Stimulated activated CD4-positive, alpha-beta T cell treated with anti-CD3 and anti-CD28 coated beads, Interleukin-4, amount 100 ng/mL, for 1 hour (primary cell): Measurements from ENCODE around the gene SIMC1.

Experiments
- DNase-seq: peaks from one replicate; pipeline ENCODE4 v3.0.0-alpha.2; 2020

Gene SIMC1

DNA sequence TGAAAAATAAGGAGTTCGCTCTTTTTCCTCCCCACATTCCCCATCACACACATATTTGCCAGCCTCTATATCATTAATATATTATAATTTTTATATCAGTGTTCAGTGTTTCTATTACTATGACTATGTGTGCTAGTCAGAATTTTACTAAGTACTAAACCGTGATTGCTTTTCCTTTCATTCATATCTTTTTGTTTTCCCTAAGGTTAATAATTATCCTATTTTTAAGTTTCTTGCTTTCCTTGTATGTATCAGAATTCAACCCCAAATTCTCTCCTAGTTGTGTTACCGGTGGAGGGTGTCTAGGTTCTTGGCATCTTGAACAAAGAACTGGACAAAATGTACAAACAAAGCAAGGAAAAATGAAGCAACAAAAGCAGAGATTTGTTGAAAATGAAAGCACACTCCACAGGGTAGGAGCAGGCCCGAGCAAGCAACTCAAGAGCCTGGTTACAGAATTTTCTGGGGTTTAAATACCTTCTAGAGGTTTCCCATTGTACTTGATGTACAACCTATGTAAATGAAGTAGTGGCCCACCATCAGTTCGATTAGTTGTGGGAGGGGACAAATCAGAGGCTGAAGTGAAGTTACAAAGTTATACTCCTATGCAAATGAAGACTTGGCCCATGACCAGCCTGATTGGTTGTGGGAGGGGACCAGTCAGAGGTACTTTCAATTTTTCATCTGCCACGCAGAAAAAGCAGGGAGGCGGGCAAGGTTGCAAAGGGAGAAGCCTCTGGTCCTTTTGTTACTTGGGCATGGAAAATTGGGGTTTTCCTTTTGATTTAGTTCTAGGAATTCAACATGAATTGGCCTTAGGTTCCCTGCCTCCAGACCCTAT is 79.5 kb downstream of the SIMC1 start:
- DNase-seq, result no peak

GRCh38 chr5:176319827-176320554 is 81.8 kb downstream of the SIMC1 start:
- DNase-seq, result no peak

DNA sequence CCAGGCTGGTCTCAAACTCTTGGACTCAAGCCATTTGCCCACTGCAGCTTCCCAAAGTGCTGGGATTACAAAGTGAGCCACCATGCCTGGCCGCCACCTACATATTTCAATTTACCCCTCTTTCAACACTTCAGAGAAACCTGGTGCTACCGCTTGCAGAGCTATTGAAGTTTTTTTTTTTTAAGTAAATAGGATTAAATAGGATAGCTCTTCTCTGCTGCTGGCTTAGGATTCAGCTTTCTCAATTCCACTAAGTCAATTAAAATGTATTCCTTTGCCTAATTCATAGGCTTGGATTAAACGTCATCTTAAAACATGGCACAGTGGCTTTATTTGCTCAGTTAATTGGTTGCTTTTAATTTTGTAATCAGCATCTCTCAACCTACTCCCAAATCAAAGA is 82.4 kb downstream of the SIMC1 start:
- no peak for DNase-seq

- no peak for DNase-seq
Measured at GRCh38 chr5:176334031-176334770, 96.0 kb downstream of the SIMC1 start.

- no peak for DNase-seq
Measured at GRCh38 chr5:176337913-176338312, 99.7 kb downstream of the SIMC1 start.

DNA sequence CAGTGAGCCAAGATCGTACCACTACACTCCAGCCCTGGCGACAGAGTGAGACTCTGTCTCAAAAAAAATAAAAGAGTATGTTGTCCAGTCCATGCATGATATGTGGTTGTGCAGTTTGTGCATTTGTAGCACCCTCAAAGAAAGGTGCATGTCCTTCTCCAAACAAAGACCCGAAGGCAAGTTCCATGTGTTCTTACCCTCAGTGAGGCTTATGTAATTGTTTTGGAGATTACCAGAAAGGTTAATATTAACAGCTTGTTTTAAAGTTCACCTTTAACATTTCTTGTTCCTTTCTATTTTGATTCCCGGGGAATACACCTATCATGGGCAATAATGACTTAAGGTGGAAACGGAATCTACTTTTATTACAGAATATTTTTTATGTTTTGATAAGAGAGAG is 101.1 kb downstream of the SIMC1 start:
- DNase-seq, result no peak

- DNase-seq, result no peak
Measured at GRCh38 chr5:176341325-176342157, 103.3 kb downstream of the SIMC1 start.

DNA sequence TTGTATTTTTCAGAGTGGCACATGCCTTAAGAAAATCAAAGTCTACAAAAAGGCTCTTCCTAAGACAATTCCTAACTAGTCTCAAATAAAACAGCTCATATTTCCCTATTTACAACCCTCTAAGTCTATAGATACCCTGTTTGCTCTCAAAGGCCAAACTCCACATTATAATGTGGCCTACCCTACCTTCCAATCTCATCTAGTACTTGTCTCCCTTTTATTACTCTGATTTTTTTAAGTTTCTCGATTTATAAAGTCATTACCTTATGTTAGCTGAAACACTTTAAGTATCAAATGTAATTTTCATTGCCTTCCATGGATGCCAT is 103.9 kb downstream of the SIMC1 start:
- DNase-seq, result no peak

GRCh38 chr5:176342766-176343458 is 104.7 kb downstream of the SIMC1 start:
- no peak for DNase-seq

DNA sequence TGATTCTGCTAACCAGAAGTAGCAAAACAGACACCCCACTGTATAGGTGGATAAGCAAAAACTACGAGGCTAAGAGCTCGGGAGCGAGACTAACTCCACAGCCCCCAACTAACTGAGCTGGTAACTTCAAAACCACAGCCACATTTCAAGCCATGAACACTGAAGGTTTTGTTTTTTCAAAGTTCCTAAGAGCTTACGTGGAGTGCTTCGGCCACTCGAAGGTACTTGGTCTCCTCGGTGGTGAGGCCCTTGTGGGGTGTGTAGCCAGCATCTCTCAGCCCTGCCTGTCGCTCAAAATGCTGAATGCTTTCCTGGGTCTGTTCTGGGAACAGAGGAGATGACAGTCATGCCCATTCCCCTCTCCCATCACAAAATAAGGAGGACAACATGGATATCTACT is 112.2 kb downstream of the SIMC1 start:
- no peak for DNase-seq

GRCh38 chr5:176352116-176352878 is 114.1 kb downstream of the SIMC1 start:
- no peak for DNase-seq

- no peak for DNase-seq
Measured at GRCh38 chr5:176353533-176353932, 115.3 kb downstream of the SIMC1 start.

DNA sequence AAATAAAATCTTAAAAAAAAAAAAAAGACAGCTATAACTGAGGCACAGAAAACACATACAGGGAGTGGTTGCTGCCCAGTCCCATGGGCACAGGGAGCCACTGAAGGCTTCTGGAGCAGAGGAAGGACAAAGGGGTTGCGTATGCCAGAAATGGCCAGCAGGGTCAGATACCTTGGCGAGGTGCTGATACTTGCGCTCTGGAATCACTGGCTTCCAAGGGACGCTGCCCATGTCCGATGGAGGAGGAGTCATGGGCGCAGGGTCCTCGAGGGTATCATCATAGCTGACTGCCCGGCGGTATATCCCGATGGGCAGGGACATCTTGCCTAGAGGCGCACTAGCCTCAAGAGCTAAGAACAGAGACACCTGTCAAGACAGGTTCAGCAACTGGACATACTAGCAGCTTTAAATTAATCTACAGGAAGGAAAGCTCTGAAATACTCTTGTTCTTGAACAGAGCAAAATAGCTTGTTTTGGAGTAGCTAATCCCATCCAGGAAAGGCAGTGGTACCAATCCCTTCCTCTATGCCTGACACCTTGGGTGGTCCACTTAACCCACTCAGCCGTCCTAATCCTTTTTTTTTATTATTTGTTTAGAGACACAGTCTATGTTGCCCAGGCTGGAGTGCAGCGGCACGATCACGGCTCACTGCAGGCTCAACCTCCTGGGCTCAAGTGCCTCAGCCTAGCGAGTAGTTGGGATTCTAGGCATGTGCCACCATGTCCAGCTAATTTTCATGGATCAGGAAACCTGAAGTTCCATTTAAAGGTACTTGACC is 117.4 kb downstream of the SIMC1 start:
- no peak for DNase-seq

GRCh38 chr5:176356179-176356566 is 117.9 kb downstream of the SIMC1 start:
- no peak for DNase-seq

GRCh38 chr5:176359658-176360057 is 121.4 kb downstream of the SIMC1 start:
- no peak for DNase-seq

GRCh38 chr5:176360894-176361436 is 122.7 kb downstream of the SIMC1 start:
- peak; percentile 18 for DNase-seq

DNA sequence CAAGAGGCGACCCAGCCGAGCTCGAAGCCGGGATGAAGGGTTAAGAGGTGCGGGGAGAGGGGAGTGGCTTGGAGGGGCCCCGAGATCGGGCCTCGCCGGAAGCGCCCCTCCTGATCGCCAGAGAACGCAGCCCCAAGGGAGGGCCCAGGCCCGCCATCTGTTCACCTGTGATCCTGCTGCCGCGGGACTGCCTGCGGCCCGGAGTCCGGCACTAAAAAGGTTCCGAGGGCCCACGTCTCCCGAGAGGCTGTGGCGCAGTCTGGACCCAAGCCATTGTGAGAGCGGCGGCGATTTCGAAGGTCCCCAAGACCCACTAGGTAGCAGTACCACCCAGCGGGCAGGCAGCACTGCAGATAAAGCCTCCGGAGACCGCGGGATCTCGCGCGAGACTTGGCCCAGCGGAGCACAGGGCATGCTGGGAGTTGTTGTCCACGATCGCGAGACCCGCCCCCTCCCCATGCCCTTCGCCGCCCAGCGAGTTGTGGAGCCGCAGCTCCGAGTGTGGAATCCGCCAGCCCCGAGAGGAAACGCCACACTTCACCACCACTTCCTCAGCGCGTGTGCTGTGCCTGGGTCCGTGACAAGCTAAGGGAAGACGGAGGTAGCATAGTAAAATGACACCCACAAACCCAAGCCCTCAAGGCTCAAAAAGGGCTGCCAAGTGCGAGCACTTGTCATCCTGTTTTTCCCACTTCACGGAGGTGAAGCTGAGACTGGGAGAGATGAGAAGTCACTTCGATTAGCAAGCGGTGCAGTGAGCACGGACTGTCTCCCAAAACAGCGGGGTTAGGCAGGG is 123.4 kb downstream of the SIMC1 start, which contains the start of gene KIAA1191:
TSS of gene KIAA1191 (minus strand) at position 328 of the 796 bp plus-strand sequence. CDS start 2,256 bp downstream, outside the sequence.
- DNase-seq, result peak; percentile 95

GRCh38 chr5:176362233-176362490 is 123.9 kb downstream of the SIMC1 start:
- no peak for DNase-seq

DNA sequence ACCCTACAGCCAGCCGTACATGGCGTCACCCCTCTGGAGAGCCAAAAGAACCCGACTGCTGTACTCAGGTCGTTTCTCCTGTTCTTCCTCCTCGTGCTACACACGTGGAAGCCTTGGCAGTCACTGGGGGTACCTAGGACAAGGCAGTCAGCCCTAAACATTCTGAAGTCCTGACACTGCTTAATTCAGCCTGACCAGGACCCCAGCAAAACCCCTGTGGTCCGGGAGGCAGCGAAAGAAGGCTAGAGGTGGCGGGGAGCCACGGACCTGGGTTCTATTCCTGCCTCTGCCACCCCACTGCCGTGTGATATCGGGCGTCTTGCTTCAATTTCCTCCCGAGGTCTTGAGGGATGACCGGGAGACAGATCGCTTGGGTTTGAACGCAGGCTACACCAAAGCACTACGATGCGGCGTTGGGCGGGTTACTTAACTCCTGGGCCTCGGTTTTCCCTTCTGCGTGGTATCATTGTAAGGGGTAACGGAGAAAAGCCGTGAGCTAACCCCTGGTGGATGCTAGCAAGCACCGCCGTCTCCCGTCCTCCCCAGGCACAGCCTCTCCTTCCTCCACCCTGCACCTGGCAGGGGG is 126.6 kb downstream of the SIMC1 start:
- no peak for DNase-seq
